Amniotic epithelial cell (primary cell): ENCODE measurements around the gene CLEC4D.
"Not testable (repeated sequence)": the region's sequence is repeated elsewhere in the genome, so short reads cannot be mapped to it uniquely, and the experiment has no call there.

Experiments
- DNase-seq: peaks from one replicate; pipeline ENCODE4 v3.0.0-alpha.2; 2010; ENCODE audit warnings: low read depth

Gene CLEC4D

DNA sequence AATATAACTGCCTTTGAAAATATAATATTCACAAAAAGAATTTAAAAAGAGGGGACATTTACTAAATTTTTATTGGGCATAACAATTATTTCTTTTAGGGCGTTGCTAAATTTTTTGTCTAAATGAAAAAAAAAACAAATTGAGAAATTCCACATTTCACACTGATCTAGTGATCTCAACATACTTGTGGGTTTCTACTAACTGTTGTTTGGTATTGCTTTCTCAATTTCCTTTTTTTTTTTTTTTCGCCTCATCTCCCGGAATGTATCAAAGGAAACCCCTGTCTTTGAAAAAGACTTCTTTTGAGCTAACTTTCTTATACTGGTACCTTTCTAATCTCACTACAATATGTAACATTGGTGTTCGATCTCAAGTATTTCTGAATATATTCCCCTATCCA is at the start of gene CLEC4D:
Gene CLEC4D (plus strand): TSS at position 248 of the 400 bp plus-strand sequence. CDS start 230 bp downstream, outside the sequence.
- no peak for DNase-seq

DNA sequence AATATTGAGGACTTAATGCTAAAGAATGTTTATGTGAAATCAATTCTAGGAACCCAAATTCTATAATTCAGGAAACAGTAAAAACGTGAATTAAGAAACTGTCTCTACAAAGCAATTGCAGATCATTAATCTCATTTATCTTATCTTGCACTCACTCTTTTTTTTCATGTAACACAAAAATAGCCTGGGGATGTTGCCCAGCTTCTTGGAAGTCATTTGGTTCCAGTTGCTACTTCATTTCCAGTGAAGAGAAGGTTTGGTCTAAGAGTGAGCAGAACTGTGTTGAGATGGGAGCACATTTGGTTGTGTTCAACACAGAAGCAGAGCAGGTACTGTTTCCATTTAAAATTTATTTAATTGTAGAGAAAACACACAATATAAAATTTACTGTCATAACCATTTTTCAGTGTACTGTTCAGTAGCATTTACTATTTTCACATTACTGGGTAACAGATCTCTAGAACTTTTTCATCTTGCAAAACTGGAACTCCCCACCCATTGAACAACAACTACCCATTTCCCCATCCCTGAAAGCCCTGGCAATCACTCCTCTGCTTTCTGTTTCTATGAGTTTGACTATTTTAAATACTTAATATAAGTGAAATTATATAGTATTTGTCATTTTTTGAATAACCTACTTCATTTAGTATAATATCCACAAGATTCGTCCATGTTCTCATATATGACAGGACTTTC is 47.9 kb upstream of the CLEC4D start:
- no peak for DNase-seq

DNA sequence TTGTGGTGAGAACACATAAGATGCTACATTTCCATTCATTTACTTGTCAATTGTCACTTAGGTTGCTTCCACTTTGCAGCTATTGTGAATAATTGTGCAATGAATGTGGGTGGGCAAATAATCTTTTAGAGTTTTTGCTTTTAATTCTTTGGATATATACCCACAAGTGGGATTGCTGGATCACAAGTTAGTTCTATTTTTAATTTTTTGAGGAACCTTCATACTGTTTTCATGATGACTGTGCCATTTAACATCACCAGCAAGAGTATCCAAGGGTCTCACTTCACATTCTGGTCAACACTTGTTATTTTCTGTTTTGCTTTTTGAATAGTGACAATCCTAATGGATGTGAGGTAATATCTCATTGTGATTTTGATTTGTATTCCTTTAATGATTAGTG is 47.1 kb upstream of the CLEC4D start:
- DNase-seq, result no peak

DNA sequence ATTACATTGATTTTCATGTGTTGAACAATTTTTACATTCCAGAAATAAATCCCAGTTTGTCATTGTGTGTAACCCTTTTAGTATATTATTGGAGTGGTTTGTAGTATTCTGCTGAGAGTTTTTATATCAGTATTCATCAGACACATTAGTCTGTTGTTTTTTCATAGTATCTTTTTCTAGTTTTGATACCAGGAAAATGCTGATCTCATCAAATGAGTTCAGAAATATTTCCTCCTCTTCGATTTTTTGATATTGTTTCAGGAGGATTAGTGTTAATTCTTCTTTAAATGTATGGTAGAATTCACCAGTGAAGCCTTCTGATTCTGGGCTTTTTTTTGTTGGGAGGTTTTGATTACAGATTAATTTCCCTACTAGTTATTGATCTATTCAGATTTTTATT is 42.2 kb upstream of the CLEC4D start:
- no peak for DNase-seq

DNA sequence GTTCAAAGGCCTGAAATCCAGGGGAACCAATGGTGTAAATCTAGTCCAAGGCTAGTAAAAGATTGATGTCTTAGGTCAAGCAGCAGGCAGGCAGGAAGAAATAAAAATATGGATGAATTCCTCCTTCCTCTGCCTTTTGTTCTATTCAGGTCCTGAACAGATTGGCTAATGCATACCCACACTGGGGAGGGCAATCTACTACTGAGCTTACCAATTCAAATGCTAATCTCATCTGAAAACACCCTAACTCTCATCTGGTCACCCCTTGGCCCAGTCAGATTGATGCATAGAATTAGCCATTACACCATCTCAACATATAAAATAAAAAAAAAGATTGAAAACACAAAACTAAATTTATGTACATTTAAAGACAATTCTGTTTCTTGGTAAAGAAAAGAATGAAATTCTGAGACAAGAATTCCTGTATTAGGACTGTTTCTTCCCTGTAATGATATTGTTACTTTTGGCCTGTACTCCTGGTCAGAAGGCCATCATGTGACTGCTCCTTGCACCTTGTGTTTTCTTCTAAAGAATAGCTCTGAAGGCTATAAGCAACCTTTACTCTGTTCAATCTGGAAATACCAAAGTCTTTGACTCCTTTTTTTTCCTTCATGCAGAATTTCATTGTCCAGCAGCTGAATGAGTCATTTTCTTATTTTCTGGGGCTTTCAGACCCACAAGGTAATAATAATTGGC is 37.6 kb upstream of the CLEC4D start:
- DNase-seq, result no peak

DNA sequence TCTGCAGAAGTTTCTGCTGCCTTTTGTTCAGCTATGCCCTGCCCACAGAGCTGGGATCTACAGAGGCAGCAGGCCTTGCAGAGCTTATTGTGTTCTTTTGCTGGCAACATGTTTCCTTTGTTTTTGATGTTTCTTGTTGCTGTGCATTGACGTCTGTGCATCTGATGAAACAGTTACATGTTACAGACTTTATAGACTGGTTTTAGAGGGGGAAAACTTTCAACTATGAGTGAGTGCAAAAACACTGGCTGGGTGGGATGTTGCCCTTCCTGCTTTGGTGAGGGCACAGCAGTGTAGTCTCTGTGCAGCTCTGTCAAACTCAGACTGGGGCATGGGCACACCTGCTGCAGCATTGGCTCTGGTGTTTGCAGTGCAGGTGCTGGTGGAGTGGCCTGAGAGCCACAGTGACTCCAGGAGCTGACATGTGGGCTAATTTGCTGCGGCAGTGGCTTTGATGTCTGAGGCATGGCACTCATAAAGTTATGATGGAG is 30.7 kb upstream of the CLEC4D start:
- no peak for DNase-seq

DNA sequence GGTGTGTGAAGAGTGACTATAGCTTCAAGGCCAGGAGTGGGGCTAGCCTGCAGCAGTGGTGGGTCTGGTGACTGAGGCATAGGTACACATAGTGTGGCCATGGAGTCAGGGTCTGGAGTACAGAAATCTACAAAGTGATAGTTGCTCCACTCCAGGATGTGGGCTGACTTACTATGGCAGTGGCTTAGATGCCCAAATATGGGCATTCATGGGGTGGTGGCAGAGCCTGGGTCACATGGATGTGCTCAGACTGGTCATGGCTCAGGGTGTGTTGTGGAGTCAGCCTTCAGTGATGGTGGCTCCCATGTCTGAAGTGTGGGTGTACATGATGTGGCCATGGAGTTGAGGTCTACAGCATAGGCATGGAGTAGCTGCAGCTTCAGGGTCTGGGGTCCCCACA is 30.2 kb upstream of the CLEC4D start:
- no peak for DNase-seq

DNA sequence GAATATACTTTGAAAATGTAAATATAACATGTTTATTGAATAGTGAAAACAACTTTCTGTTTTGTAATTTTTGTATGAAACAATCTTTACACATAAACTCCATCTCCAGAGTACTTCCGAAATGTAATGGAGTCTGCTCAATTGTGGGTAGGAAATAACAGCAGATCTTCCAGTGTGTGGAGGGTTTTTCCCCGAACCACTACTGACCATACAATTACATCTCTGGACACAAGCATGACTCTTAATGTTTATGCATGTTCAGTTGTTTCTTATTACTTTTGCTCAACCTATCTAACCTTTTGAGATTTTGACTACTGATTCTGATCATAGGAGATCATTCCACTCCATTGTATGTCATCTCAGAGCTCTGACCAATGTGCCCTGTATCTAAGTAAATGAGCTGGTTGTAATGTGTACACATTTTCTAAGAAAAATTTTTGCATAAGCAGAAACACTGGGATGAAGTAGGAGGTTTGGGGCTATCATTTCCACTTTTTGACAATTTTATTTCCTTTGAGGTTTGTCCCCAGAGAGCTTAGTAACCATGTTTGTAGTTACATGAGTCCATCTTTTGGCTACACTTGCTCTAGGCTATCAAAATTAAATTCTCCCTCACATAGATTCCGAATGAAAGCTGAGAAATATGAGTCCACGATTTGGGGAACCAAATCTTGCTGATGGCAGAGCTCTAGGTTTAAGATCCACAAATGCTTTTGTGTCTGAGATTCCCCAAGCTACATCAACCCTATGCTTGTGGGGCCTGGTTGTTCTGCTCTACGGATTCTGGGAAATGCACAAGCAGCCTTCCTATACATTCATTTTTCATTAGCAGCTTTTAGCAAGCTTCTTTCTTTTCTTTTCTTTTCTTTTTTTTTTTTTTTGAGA is 21.4 kb upstream of the CLEC4D start:
- no peak for DNase-seq

DNA sequence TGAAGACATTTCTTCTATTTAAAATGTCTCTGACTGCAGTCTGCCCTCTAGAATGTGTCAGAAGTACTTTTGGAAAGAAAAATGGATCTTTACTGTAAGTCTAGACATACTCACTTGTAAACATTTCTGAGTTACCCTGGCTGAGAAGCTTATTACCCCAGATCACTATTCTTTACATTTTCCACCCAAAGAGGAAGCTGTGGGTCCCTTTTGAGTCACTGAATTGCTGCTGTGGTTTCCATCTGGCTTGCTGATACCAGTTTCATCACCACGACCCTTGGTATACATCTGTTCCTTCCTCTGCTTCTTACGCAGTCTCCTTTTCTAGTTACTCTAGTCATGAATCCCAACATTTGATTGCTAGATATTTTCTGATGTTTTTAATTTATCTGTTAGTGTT is 20.2 kb upstream of the CLEC4D start:
- no peak for DNase-seq

DNA sequence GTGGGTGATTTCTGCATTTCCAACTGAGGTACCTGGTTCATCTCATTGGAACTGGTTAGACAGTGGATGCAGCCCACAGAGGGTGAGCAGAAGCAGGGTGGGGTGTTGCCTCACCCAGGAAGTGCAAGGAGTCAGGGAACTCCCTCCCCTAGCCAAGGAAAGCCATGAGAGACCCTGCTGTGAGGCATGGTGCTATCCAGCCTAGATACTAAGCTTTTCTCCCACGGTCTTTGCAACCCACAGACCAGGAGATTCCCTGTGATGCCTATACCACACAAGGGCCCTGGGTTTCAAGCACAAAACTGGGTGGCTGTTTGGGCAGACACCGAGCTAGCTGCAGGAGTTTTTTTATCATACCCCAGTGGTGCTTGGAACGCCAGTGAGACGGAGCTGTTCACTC is 17.6 kb upstream of the CLEC4D start:
- DNase-seq, result not testable (repeated sequence)

DNA sequence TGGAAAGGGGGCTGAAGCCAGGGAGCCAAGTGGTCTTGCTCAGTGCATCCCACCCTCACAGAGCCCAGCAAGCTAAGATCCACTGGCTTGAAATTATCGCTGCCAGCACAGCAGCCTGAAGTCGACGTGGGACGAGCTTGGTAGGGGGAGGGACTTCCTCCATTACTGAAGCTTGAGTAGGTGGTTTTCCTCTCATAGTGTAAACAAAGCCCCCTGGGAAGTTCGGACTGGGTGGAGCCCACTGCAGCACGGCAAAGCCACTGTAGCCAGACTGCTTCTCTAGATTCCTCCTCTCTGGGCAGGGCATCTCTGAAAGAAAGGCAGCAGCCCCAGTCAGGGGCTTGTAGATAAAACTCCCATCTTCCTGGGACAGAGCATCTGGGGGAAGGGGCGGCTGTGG is 17.2 kb upstream of the CLEC4D start:
- not testable (repeated sequence) for DNase-seq

DNA sequence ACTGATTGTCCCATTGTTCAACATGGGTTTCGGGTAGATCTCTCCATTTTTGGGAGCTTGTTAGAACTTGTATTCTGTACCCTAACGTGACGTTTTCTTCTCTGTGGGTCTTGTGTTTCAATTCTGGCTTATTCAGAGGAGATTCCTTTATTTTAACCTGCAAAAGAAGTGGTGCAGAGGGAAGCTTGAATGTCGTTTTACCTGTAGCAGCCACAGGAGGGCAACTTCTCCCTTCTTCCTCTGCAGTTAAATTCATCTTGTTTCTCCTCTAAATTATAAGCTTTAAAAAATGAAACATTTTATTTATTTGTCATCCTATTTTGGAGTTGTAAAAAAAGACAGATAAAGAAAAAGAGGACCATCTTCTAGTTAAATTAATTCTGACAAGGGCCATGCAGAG is 13.7 kb upstream of the CLEC4D start:
- no peak for DNase-seq

DNA sequence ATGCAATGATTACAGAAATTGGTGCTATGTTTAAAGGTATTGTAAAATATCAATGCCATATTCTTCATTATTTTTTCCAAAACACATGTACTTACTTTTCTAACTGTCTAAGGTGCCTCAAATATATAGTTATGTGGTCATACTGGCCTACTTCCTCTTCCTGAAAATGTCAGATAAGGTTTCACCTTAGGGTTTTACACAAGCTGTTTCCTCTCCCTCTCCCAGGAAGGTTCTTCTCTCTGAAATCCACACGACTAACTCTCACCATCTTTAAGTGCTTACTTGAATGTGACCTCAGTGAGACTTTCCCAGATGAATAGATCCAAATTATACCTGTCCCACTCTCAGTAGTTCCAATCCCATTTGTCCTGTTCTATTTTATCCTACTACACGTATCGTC is 11.6 kb upstream of the CLEC4D start:
- DNase-seq, result no peak

DNA sequence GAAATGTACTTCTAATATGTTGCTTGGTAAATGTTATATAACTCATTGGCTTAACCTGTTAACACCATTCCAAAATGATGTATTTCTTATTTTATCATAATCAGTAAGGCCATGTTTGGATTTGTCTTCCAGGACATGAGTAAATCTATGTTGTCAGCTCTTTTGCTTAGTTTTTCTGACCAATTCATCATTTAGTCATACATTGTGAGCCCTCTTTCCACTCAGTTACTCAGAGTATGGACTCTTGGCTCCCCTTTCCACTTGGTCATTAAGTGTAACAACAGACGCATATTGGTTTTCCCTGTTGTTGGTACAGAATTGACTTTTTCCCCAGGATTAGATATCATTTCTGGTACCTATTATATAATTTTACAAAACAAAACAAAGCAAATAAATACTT is 9.0 kb upstream of the CLEC4D start:
- no peak for DNase-seq

DNA sequence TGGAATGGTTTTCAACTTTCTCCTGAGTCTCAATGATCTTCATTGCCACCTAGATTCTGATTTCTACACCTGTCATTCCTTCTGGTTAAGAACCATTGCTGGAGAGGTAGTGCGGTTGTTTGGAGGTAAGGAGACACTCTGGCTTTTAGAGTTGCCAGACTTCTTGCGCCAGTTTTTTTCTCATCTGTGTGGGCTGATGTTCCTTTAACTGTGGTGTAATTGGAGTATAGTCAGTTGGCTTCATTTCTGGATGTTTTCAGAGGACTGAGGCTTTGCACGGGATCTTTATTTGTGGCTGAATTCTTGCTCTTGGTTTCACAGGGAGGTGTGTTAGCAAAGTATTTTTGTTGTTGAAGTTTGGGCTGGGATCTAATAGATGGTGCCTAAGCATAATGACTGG is 5.7 kb upstream of the CLEC4D start:
- no peak for DNase-seq

DNA sequence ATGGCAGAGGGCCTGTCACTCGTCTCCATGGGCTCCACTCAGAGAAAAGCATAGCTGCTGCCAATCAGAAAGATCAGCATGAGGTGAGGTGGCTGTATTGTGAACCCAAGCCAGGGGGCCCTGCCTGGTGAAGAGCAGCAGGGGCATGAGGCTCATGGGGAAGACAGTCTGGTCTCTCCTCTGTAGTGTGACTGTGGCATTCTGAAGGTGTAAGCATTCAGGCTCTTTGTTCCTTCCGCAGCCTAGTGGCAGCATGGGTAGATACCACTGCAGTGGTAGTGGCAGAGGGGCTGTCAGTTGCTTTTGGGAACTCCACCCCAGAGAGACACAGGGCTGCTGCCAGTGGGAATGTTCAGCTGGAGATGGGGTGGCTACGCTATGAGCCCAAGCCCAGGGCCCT is 5.1 kb upstream of the CLEC4D start:
- DNase-seq, result no peak

DNA sequence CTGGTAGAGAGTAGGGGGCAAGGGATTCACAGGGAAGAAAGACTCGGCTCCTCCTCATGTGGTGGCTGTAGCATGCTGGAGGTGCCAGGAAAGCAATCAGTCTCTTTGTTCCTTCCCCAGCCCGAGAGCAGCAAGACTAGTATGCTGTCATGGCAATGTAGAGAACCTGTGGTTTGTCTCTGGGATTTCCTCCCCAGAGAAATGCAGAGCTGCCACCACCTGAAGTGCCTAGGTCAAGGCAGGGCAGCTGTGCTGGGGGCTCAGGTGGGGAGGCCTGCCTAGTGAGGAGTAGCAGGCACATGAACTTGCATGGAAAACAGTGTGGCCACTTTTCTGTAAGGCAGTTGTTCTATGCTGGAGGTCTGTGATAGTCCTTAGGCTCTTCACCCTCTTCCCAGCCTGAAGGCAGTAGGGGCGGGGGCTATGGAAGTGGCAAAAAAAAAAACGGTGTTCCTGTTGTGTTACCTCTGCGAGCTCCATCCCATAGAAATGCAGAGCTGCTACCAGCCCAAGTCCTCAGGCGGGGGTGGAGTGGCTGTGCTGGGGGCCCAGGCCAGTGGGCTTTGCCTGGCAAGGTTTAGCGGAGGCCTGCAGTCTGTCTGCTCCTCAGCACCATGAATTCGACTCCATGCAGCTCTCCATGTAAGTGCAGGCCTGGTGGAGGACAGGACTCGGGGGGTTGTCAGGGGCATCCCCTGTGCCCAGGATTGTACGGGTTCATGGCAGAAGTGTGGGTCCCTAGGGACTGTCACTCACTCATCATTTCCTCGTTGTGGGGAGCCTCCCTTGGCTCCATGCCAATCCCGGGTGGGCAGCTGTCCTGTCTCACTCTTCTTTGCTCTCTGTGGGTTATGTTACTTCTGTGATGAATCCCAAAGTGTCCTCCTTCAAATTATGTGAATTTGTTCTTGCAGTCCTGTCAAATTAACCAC is 4.1 kb upstream of the CLEC4D start:
- DNase-seq, result no peak

DNA sequence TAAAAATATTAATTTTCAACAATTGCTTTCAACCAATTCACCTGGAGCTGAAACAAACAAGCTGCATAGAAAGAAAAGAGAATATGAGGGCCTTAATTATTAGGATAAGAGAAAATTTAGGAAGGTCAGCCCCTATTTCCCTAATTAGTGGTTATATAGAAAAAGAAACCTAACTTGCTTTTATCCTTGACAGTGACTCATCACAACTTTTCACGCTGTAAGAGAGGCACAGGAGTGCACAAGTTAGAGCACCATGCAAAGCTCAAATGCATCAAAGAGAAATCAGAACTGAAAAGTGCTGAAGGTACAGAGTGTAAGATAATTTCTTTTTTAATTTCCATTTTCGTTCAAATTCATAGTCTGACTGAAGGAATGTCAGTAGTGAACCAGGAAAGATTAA is 4.7 kb downstream of the CLEC4D start:
- no peak for DNase-seq

DNA sequence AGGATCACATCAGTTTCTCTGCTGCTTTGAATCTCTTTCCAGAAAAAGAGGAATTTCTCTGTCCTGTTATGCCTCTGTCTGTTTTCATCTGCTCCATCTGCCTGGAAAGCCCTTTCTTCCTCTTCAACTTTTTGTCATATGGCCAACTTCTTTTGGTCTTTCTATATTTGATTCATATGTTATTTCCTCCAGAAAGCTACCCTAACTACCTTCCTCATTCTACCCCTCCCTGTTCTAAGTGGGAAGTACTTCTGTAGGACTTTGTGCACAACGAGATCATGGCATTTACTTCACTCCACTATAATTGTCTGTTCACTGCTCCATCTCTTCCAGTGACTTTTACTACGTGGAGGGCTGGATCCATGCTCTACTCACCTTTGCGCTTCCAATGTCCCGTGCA is 5.9 kb downstream of the CLEC4D start:
- no peak for DNase-seq

DNA sequence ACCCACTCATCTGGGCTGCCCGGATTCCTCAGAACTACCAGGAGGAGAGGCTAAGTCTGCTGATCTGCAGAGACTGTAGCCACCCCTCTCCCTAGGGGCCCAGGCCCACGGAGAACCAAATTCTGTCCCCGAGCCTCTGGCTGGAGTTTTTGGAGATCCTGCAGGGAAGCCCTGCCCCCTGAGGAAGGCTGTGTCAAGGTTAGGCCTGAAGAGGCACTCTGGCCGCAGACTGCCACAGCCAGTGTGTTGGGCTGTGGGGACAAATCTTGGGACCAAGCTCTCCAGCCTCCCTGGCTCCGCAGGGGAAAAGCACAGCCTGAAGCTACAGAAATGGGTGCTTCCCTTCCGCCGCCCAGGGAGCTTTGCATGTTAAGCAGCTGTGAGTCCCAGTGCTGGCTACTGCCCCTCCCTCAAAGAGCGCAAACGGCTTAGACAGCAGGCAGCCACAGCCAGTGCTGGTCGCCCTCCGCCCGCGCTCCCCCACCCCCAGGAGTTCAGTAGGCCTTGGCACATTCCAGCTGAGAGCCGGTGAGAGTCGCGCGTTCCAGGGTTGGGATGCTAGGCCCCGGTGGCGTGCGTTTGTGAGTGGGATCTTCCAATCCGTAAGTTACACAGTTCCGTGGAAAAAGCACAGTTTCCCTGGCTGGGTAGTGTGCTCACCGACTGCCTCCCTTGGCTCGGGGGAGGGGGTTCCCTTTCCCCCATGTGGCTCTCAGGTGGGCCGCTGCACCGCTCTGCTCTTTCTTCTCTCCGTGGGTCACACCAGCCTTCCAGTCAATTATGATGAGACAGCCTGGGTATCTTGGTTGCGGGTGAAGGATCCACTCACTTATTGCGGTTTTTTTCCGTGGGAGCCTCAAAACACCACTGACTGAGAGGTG is 14.2 kb downstream of the CLEC4D start:
- no peak for DNase-seq

DNA sequence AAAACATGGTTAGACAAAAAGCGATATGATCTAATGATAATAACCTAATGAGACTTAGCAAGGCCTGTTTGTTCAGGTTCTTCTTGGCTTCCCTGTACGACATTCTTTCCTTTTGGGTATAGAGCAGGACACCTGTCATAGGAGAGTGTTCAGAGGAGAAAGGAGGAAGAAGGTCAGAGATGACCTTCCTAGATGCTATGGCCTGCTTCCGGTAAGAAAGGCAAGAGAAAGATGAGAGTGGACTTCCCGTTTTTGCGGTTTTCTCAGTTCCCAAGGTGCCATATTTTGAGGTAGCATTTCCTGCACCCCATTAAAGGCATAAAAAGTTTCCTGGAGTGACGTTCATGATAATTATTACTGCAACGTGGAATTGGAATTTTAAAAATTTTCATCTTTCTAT is 18.7 kb downstream of the CLEC4D start:
- DNase-seq, result no peak
